Gastroesophageal sphincter (tissue), 3 donors: Measurements from ENCODE around the gene RPRM.

ENCODE experiments used
- CTCF ChIP-seq, 4 experiments: fragments of 200-600 bp in 2 of 4; fragments of 450-650 bp in 2 of 4; sonication (generic) in 1 of 4; IDR thresholded peaks; one replicate each; pipeline ENCODE4 v1.5.1; 2017 to 2019; ENCODE audit warnings: antibody characterized with exemption in 4 of 4, mild to moderate bottlenecking in 2 of 4, moderate library complexity in 2 of 4
- POLR2AphosphoS5 ChIP-seq: sonication (generic); formaldehyde crosslinking; IDR thresholded peaks from one replicate; pipeline ENCODE4 v1.6.1; 2017; ENCODE audit warnings: antibody characterized with exemption

DNA sequence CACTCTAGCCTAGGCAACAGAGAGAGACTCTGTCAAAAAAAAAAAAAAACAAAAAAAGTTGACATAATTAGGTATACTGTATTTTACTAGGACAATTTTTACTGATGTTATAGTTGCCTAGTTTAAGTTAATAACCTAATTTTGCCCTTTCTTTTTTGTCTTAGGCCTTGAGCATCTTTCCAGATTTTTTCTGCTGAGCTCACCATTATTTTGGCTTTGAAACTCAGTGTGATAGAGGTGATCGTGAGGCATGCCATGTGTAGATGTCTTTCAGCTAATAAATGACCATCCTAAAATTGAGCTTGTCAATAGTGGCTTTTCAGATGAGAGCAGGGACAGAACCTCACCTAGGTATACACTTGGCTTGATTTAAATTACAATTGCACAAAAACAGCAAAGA lies 47.4 kb downstream of the RPRM start:
- TF ChIP-seq CTCF (IDR thresholded peaks at IDR 0.05), result no peak
- no peak for TF ChIP-seq POLR2AphosphoS5
